ENCODE data around the gene TMEM203.
"Not testable (repeated sequence)": the region's sequence is repeated elsewhere in the genome, so short reads cannot be mapped to it uniquely, and the experiment has no call there.

Gene TMEM203

GRCh38 chr9:137241490-137242268 lies 36.2 kb upstream of the TMEM203 start:
- peak; percentile 68 for DNase-seq (ENCODE audit: low read depth)

- peak; percentile 96 for DNase-seq (ENCODE audit: low read depth)
Measured at GRCh38 chr9:137240841-137241489, 35.5 kb upstream of the TMEM203 start, which contains the start of gene TUBB4B. Gene TUBB4B (plus strand): TSS chr9:137241287. CDS start chr9:137241361, 74 bp downstream.

GRCh38 chr9:137240318-137240840 lies 34.9 kb upstream of the TMEM203 start:
- DNase-seq (ENCODE audit: low read depth): peak; percentile 69

- DNase-seq (ENCODE audit: low read depth): not testable (repeated sequence)
Measured at GRCh38 chr9:137239541-137240200, 34.2 kb upstream of the TMEM203 start.

GRCh38 chr9:137237759-137238726 lies 32.6 kb upstream of the TMEM203 start:
- no peak for DNase-seq (ENCODE audit: low read depth)

- no peak for DNase-seq (ENCODE audit: low read depth)
Measured at GRCh38 chr9:137236936-137237421, 31.5 kb upstream of the TMEM203 start.

- DNase-seq (ENCODE audit: low read depth): peak; percentile 87
Measured at GRCh38 chr9:137236238-137236935, 30.9 kb upstream of the TMEM203 start.

GRCh38 chr9:137235424-137236237 lies 30.2 kb upstream of the TMEM203 start:
- DNase-seq (ENCODE audit: low read depth): no peak

GRCh38 chr9:137234758-137235423 lies 29.4 kb upstream of the TMEM203 start:
- DNase-seq (ENCODE audit: low read depth): no peak

- no peak for DNase-seq (ENCODE audit: low read depth)
Measured at GRCh38 chr9:137234055-137234697, 28.7 kb upstream of the TMEM203 start.

GRCh38 chr9:137233143-137233980 lies 27.9 kb upstream of the TMEM203 start:
- DNase-seq (ENCODE audit: low read depth): no peak

- no peak for DNase-seq (ENCODE audit: low read depth)
Measured at GRCh38 chr9:137232510-137232909, 27.1 kb upstream of the TMEM203 start.

- DNase-seq (ENCODE audit: low read depth): no peak
Measured at GRCh38 chr9:137232101-137232500, 26.7 kb upstream of the TMEM203 start.

- no peak for DNase-seq (ENCODE audit: low read depth)
Measured at GRCh38 chr9:137231372-137232039, 26.1 kb upstream of the TMEM203 start.

- no peak for DNase-seq (ENCODE audit: low read depth)
Measured at GRCh38 chr9:137230705-137231371, 25.4 kb upstream of the TMEM203 start, which contains the start of gene SLC34A3. Gene SLC34A3 (plus strand): TSS chr9:137230901. CDS start chr9:137231703, 802 bp downstream.

GRCh38 chr9:137229903-137230704 lies 24.7 kb upstream of the TMEM203 start:
- no peak for DNase-seq (ENCODE audit: low read depth)

Data from stimulated activated CD4-positive, alpha-beta T cell treated with anti-CD3 and anti-CD28 coated beads, Interleukin-2, amount 100 ng/mL, for 4 hours (primary cell).